Right lobe of liver (tissue), 4 donors: ENCODE data around the gene JAK3.

Source experiments
- CTCF ChIP-seq, 4 donors: fragments of 200-600 bp in 3 of 4; fragments of 450-650 bp in 1 of 4; IDR thresholded peaks; one replicate each; pipeline versions ENCODE4 v1.5.1 to v1.8.0; 2016 to 2022; ENCODE audit warnings: antibody characterized with exemption in 4 of 4, mild to moderate bottlenecking in 2 of 4
- POLR2A ChIP-seq: fragments of 450-650 bp; IDR thresholded peaks from one replicate; pipeline ENCODE4 v1.6.1; 2017; ENCODE audit warnings: antibody characterized with exemption, mild to moderate bottlenecking
- donor health status: DM: no; HTN: no; CAD: no.
- donor health status: DM: no; HTN: no; CAD: no.
- donor health status: DM: no; HTN: yes; CAD: no.

- TF ChIP-seq CTCF (IDR thresholded peaks at IDR 0.05) (no peak), POLR2A (no peak)
Observed at GRCh38 chr19:17811103-17811502, 36.7 kb downstream of the JAK3 start.
